ENCODE data around the gene PLEKHA1.

PLEKHA1 gene

DNA sequence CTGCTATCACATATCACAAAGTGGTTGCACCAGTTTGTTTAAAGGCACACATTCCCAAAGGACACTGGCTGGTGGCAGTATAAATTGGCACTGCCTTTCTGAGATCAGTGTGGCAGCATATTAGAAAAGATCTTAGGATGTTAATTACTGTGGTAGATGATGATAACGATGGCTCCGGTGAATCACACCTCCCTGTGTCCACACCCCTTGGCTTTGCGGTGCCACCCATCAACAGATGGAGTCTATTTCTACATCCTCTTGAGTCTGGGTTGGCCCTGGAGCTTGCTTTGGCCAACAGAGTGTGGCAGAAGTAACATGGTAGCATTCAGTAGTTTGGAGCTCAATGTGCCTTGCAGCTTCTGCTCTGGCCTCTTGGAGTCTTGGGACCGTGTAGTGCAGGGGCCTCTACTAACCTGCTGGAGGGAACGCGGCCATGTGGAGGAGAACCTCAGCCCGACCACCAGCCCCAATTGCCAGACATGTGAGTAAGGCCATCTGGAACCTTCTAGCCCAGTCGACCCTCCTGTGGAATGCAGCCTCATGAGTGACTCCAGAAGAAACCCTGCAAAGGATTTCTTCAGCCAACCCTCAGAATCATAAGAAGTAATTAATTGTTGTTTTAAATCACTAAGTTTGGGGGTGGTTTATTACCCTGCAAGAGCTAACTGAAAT lies 27.2 kb upstream of the PLEKHA1 start:
- no peak for DNase-seq

GRCh38 chr10:122348512-122348911 lies 26.0 kb upstream of the PLEKHA1 start:
- DNase-seq, result no peak

DNA sequence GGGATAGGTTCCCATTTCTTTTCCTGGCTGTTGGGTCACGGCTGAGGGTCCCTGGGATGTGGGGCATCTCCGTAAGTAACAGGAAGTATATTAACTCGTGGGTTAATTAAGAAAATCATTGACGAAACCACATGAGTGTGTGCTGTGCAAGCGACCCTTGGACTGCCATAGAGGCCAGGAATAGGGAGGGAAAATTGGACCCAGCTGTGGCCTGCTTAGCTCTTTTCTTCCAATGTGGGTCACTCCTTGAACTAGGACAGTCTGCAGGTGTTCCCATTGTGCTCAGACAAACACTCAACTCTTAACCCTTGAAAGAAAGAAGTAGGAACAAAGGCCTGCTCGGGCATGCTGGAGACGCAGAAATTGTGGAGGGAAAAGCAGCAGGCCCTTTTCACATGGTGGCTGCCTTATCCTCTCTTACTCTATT lies 25.6 kb upstream of the PLEKHA1 start:
- DNase-seq, result no peak

DNA sequence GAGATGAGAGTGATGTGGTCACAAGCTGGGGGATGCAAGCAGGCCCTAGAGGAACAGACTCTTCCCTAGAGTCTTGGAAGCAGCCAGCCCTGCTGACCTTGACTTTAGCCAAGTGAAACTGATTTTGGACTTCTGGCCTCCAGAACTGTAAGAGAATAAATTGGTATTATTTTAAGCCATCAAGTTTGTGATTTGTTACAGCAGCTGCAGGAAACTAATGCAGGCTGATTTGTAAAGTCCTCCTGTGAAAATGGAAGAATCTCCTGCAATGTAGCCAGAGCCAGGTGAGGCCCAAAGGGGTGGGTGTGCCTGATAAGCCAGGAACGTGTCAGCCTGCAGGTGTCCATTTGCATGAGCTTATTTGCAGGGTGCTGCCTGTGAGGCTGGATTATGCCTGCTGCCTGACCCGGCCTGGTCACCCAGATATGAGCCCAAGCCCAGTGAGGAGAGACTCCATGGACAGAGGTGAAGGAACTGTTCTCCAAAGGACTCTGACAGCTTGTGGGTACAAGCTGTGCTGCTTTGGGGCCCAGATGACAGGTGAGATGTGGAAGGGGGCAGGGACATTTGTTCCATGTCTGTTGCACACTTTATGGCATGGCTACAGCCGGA lies 24.6 kb upstream of the PLEKHA1 start:
- no peak for DNase-seq

DNA sequence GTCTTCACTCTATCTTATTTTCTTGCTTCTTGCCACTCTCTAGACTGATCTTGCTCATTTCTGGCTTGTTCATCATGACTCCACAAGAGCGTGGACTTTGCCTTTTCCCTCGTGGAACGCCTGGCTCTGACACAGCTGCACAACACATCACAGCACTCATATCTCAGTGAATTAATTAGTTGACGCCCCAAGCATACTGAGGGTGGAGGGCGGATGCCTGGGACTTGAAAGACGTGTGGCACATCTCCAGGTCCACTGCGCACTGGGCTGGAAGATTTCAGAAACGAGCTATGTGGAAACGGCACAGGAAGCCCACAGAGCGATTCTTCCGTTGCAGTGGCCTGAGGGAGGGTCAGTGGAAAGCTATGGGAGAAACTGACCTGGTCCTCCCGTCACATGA lies 23.6 kb upstream of the PLEKHA1 start:
- no peak for DNase-seq

DNA sequence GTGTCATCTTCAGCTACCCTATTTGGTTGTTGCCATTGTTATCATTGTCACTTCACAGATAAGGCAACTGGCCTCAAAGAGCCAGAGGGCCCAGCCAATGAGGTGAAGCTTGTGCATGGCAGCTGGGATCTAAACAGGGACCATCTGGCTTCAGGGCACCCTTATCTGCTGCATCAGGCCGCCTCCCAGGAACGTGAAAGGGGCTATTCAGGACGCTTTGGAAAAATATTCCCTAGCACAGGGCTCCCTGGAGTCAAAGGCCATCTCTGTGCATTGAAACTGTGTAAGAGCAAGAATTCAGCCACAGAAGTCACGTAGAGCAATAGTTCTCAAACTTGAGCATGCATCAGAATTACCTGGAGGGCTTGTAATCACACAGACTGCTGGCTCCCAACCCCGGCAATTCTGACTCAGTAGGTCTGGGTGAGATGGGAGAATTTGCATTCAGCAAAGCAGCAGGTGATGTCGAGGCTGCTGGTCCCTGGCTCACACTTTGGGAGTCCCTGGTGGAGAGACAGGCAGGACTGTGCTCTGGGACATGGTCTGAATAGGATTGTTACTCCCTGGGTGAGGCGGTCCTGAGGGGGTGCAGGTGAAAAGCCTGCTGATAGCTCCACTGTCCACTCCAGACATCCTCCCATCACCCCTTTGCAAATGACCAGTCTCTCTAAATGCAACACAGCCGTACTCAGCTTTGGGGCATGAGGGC lies 21.5 kb upstream of the PLEKHA1 start:
- DNase-seq, result no peak

DNA sequence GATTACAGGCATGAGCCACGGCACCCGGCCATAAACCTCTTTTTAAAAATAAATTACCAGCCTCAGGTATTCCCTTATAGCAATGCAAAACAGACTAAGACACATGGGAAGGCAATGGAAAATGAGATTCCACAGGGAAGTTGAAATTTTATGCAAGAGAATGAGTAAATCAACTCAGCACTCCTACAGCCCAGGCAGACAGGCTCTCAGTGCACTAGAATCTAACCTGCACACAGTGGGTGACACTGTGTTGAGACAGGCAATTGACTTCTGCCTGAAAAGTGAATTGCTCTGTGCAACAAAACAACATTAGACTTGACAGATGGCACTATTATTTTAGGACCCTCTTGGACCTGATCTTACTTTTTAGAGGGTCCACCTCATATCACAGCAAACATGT lies 20.1 kb upstream of the PLEKHA1 start:
- no peak for DNase-seq

GRCh38 chr10:122357685-122358084 lies 16.8 kb upstream of the PLEKHA1 start:
- DNase-seq, result no peak

DNA sequence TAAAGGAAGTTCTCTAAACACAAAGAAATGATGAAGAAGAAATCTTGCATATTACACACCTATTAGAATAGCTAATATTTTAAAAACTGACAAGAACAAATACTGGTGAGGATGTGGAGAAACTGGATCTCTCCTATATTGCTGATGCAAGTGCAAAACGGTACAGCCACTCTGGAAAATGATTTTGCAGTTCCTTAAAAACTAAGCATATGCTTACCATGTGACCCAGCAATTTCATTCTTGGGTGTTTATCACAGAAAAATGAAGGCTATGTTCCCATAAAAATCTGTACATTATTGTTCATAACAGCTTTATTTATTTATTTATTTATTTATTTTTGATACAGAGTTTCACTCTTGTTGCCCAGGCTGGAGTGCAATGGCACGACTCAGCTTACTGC lies 14.9 kb upstream of the PLEKHA1 start:
- DNase-seq, result no peak

DNA sequence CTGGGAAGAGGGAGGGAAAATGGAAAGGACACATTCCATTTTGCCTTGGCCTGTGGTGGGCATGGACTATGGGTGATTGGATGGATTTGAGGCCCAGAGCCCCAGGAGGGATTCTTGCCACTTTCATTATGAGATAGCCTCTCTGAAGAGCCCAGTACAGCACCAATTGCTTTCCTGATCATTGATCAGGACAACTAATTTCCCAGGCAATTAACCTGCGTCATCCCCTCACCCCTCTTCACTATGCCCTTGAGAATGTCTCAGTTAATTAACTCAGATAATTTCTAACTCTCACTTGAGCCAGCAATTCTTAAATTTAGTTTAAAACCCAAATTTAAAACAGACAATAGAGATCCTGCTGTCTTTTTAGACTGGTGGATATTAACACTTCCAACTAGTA lies 13.5 kb upstream of the PLEKHA1 start:
- DNase-seq, result no peak

GRCh38 chr10:122362031-122362592 lies 12.4 kb upstream of the PLEKHA1 start:
- no peak for DNase-seq

GRCh38 chr10:122362621-122363020 lies 11.9 kb upstream of the PLEKHA1 start:
- no peak for DNase-seq

DNA sequence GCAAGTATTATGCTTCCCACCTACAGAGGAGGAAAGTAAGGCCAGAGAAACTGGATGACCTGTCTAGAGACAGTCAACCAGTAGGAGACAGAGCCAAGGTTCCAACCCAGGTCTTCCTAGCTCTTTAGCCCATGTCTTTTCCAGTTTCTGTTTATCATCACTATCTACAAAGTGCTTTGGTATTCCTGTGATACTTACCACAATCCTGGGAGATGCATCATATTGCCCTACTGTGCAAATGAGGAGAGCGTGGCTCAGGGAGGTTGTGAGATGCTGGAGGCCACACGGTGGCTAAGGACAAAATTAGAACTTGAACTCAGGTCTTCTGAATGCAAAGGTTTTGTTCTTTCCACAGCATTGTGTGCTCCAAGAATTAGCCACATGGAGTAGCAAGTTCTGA lies 11.2 kb upstream of the PLEKHA1 start:
- DNase-seq, result no peak

DNA sequence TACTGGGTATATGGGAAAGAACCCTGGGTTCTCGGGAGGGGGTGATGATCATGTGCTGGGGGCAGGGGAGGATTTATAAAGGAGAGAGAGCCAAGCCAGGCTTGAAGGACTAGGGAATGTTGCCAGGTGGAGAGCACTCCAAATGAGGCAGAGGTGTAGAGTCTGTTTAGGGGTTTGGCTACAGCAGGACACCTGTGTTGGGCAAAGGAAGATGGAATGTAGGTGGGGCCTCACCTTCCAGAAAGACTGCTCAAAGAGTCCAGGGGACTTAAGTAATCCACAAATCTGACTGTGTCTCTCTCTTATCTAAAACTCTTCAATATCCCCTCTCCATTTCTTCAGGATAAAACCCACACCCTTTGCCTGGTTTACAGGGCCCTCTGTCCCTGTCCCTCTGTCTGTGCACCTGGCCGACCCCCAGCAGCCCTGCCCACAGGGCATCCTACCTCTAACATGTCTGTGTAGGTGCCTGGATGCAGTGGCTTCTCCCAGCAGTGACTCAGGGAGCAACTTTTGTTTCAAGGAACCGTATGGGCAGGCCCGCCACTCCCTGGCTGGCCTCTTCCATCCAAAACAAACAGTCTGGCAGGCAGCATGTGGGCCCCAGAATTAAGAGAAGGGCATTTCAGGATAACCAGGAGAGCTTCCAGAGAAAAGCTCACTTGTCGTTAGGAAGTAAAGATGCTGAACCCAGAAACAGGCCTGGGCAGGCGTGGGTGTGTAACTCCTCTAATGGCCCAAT lies 10.6 kb upstream of the PLEKHA1 start:
- no peak for DNase-seq

DNA sequence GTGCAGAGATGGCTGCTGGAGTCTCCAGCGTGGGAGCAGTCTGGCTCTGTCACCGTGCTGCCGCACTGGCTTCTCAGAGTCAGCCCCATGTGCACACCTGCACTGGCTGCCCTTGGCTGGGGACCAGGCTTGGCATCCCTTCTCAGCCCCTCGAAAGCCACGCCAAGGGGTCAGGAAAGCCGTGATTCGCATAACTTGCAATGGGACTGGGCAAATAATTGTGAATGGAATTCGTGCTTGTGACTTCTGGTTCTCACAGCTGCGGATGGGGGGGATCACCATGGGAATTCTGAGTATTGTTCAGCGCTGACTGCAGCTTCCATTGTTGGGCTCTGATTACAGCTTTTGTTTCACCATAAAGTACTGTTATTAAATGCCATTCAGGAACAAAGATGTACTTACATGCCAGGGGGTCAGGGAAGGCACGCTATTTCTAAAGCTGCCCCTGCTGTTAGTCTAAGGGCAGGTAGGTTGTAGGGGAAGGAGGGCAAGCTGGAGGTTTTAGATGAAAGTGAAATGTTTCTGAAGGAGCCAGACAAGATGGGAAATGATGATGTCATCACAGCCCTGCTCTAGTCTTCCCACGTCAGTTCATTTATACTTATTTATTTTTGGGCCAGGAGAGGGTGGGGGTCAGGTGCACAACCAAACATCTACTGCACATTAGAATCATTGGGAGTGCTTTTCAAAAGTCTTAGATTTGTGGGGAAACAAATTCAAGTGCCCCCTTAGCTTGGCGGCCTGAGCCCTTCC lies 5.8 kb upstream of the PLEKHA1 start:
- no peak for DNase-seq

GRCh38 chr10:122373108-122373507 lies 1.4 kb upstream of the PLEKHA1 start:
- no peak for DNase-seq

- DNase-seq, result no peak
These were observed 787 bp upstream of the PLEKHA1 start for GRCh38 chr10:122373721-122374120.

DNA sequence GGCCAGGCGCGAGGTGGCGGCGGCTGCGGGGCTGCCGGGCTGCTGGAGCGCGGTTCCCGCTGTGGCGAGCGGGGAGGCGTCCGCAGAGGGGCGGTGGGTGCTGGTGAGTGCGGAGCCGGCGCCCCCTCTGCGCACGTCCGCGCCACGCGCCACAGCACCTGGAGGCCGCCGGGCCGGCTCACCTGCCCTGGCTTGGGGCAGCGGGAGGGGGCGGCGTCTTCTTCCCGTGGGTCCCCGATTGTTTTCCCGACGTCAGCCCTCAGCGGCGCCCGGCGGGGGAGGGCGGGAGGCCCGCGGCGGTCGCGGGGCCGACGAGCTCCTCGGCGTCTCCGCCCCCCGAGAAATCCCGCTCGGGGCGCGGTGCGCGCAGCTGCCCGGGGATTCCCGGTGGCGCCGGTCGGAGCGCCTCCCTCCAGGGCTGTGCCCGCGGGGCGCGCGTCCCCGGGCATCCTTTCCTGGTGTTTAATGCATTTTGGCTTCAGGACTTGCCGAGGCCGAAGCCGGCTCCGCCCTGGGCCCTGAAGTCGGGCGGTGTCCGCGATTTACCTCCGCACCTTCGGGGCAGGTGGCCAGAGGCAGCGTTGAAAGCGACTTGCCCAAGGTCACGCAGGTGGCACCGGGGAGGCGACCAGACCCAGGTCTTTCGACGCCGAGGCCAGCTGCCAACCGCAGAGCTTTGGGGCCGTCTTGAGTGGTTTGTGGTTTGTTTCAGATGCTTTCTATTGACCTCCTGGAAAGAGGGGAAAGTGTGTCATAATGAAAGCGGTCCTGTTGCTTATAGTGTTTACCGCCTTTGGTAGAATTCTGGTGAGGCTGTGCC lies 561 bp downstream of the PLEKHA1 start:
- DNase-seq, result peak; percentile 82

GRCh38 chr10:122375679-122376160 lies 1.2 kb downstream of the PLEKHA1 start:
- no peak for DNase-seq

DNA sequence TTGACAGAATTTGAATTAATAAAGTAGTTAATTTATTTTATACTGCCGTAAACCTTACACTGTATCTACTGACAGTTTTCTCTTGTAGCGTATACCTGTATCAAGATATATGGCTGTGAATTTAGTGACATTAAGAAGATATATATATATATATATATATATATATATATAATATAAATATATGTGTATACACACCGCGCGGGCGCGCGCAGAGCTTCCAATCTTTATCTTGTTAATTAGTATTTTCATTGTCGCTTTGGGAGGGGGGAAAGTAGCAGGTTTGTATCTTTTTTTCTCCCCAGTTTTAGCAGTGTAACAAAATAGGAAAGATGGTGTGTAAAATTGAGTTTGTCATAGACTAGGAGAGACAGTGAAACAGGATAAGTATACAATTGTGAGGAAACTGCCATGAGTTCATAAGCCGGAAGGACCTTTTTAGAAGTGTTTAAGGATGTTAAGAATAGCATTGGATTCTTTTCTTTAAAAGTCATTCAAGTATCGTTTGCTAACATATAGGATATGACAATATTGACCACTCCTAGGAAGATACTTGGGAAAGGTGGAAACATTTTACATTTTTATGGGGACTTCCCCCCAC lies 2.0 kb downstream of the PLEKHA1 start:
- DNase-seq, result no peak

DNA sequence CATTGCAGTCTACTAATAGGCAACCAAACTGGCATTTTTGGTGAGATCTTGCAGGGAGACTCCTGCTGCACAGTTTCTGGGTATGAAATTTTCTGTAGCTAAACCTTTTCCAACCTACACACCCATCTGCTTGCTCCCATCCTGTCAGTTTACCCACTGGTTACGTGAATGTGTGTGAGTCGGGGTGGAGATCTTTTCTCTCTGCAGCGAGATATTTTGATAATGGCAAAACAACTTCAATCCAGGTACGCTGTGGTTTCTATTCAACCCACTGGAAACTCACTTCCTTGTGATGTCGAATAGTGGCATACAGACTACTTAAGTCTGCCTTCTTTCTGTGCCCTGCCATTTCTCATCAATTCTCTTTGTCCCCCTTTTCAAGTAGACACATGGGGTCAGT lies 4.5 kb downstream of the PLEKHA1 start:
- no peak for DNase-seq

All from CD4-positive, alpha-beta T cell treated with Interleukin-4 for 1 hour (primary cell).